Uterus (tissue), 4 donors: Measurements from ENCODE around the gene MICOS13. TPM values are rescaled to one million over a fixed set of nuclear protein-coding genes. Genes with fewer than 3 reads are reported as not detected.
A peak's percentile ranks its signal among the peaks of the same experiment; 100 is the strongest.

ENCODE experiments used
- DNase-seq, 2 donors: peaks; one replicate each; pipeline ENCODE4 v3.0.0-alpha.2; 2019 to 2020
- H3K27ac ChIP-seq, 2 donors: fragments of 200-600 bp; sonication (generic); 1 replicate in 1 of 2; 2 replicates in 1 of 2; pipeline ENCODE4 v1.5.1; 2016 to 2018
- H3K27me3 ChIP-seq, 2 donors: fragments of 200-600 bp; sonication (generic); one replicate each; pipeline ENCODE4 v1.5.1; 2018 to 2019; ENCODE audit warnings: control low read depth in 1 of 2
- H3K36me3 ChIP-seq, 2 donors: fragments of 200-600 bp; sonication (generic); one replicate each; pipeline ENCODE4 v1.5.1; 2019; ENCODE audit warnings: control low read depth in 1 of 2
- H3K4me1 ChIP-seq, 2 donors: fragments of 200-600 bp; sonication (generic); one replicate each; pipeline ENCODE4 v1.5.1; 2018 to 2019; ENCODE audit warnings: control low read depth in 1 of 2
- H3K4me3 ChIP-seq, 2 donors: fragments of 200-600 bp; sonication (generic); 1 replicate in 1 of 2; 2 replicates in 1 of 2; pipeline ENCODE4 v1.5.1; 2018 to 2019; ENCODE audit warnings: mild to moderate bottlenecking in 1 of 2
- H3K9me3 ChIP-seq, 2 donors: fragments of 200-600 bp; sonication (generic); one replicate each; pipeline ENCODE4 v1.5.1; 2019; ENCODE audit warnings: control low read depth in 1 of 2
- CTCF ChIP-seq, 4 experiments: fragments of 200-600 bp in 2 of 4; fragments of 450-650 bp in 2 of 4; sonication (generic) in 2 of 4; IDR thresholded peaks; one replicate each; pipeline ENCODE4 v1.5.1; 2016 to 2019; ENCODE audit warnings: antibody characterized with exemption in 4 of 4, mild to moderate bottlenecking in 2 of 4, moderate library complexity in 1 of 4
- POLR2A ChIP-seq, 2 donors: fragments of 450-650 bp; IDR thresholded peaks; one replicate each; pipeline ENCODE4 v1.6.1; 2016; ENCODE audit warnings: antibody characterized with exemption in 2 of 2, mild to moderate bottlenecking in 1 of 2, moderate library complexity in 1 of 2
- intact Hi-C: fragments of 100-400 bp; cut with DNase I; formaldehyde crosslinking; loops from one replicate; pipeline ENCODE4 v1.15.1; 2023; ENCODE audit warnings: low total_unique reads
- total RNA-seq, 4 donors: library from RNA; depleted of rRNA in 3 of 4; stranded (reverse); fragments of >200 nt in 3 of 4; gene quantifications; one replicate each; pipeline versions ENCODE4 v1.1.0 to v1.2.4, GENCODE V29; 2014 to 2023
- donor health status: DM: yes; HTN: yes; CAD: no.

Gene MICOS13
- total RNA-seq, 4 donors from 2014 or later = 2.8 to 36.7 (median 21.1) TPM

GRCh38 chr19:5641171-5641570 lies 39.1 kb downstream of the MICOS13 start:
- DNase-seq = no peak
- H3K27ac ChIP-seq = no peak overlapping the region
- no peaks in the 10 kb centered on the region for H3K36me3 ChIP-seq
- intact Hi-C loops = no loop called here
- no peaks in the 10 kb centered on the region for H3K27me3 ChIP-seq
- no peak for TF ChIP-seq CTCF (IDR thresholded peaks at IDR 0.05)
- no peak for TF ChIP-seq POLR2A (IDR thresholded peaks at IDR 0.05)
- H3K4me1 ChIP-seq = no peaks in the 10 kb centered on the region
- no peaks in the 10 kb centered on the region for H3K9me3 ChIP-seq
- H3K4me3 ChIP-seq = no peak overlapping the region

GRCh38 chr19:5637971-5638370 lies 42.3 kb downstream of the MICOS13 start:
- H3K36me3 ChIP-seq = no peaks in the 10 kb centered on the region
- intact Hi-C loops = no loop called here
- no peak overlapping the region for H3K4me3 ChIP-seq
- no peaks in the 10 kb centered on the region for H3K9me3 ChIP-seq
- TF ChIP-seq POLR2A (IDR thresholded peaks at IDR 0.05) (no peak), CTCF (IDR thresholded peaks at IDR 0.05) (no peak)
- no peaks in the 10 kb centered on the region for H3K27me3 ChIP-seq
- DNase-seq = no peak
- H3K27ac ChIP-seq = no peak overlapping the region
- H3K4me1 ChIP-seq = peaks cover 0 to 4% of the 10 kb centered on the region in 2 donors

GRCh38 chr19:5635427-5635826 lies 44.9 kb downstream of the MICOS13 start:
- intact Hi-C loops = no loop called here
- H3K4me3 ChIP-seq = no peak overlapping the region
- no peak overlapping the region for H3K27ac ChIP-seq
- no peaks in the 10 kb centered on the region for H3K9me3 ChIP-seq
- no peak for DNase-seq
- H3K27me3 ChIP-seq = no peaks in the 10 kb centered on the region
- peaks cover 0 to 6% of the 10 kb centered on the region in 2 donors for H3K4me1 ChIP-seq
- TF ChIP-seq CTCF (IDR thresholded peaks at IDR 0.05) = no peak
- no peak for TF ChIP-seq POLR2A (IDR thresholded peaks at IDR 0.05)
- no peaks in the 10 kb centered on the region for H3K36me3 ChIP-seq

GRCh38 chr19:5632657-5633056 lies 47.7 kb downstream of the MICOS13 start:
- Histone ChIP-seq H3K27me3 (no peaks in the 10 kb centered on the region), H3K4me1 (peaks cover under 1 to 14% of the 10 kb centered on the region in 2 donors), H3K36me3 (no peaks in the 10 kb centered on the region), H3K27ac (peak overlapping the region; percentile 45), H3K9me3 (no peaks in the 10 kb centered on the region), H3K4me3 (no peak overlapping the region)
- intact Hi-C loops = no loop called here
- DNase-seq = peak in 1 of 2 donors; percentile 36
- TF ChIP-seq CTCF (IDR thresholded peaks at IDR 0.05) (no peak), POLR2A (IDR thresholded peaks at IDR 0.05) (no peak)

GRCh38 chr19:5632241-5632612 lies 48.1 kb downstream of the MICOS13 start:
- Histone ChIP-seq H3K36me3 (no peaks in the 10 kb centered on the region), H3K4me1 (peaks cover 5 to 18% of the 10 kb centered on the region in 2 donors), H3K27ac (peak overlapping the region; percentile 45 to 72), H3K9me3 (no peaks in the 10 kb centered on the region), H3K27me3 (no peaks in the 10 kb centered on the region), H3K4me3 (no peak overlapping the region)
- no peak for DNase-seq
- no peak for TF ChIP-seq CTCF (IDR thresholded peaks at IDR 0.05)
- intact Hi-C loops = no loop called here
